ENCODE data around the gene QSOX1.

The QSOX1 gene, protein sequence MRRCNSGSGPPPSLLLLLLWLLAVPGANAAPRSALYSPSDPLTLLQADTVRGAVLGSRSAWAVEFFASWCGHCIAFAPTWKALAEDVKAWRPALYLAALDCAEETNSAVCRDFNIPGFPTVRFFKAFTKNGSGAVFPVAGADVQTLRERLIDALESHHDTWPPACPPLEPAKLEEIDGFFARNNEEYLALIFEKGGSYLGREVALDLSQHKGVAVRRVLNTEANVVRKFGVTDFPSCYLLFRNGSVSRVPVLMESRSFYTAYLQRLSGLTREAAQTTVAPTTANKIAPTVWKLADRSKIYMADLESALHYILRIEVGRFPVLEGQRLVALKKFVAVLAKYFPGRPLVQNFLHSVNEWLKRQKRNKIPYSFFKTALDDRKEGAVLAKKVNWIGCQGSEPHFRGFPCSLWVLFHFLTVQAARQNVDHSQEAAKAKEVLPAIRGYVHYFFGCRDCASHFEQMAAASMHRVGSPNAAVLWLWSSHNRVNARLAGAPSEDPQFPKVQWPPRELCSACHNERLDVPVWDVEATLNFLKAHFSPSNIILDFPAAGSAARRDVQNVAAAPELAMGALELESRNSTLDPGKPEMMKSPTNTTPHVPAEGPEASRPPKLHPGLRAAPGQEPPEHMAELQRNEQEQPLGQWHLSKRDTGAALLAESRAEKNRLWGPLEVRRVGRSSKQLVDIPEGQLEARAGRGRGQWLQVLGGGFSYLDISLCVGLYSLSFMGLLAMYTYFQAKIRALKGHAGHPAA

DNA sequence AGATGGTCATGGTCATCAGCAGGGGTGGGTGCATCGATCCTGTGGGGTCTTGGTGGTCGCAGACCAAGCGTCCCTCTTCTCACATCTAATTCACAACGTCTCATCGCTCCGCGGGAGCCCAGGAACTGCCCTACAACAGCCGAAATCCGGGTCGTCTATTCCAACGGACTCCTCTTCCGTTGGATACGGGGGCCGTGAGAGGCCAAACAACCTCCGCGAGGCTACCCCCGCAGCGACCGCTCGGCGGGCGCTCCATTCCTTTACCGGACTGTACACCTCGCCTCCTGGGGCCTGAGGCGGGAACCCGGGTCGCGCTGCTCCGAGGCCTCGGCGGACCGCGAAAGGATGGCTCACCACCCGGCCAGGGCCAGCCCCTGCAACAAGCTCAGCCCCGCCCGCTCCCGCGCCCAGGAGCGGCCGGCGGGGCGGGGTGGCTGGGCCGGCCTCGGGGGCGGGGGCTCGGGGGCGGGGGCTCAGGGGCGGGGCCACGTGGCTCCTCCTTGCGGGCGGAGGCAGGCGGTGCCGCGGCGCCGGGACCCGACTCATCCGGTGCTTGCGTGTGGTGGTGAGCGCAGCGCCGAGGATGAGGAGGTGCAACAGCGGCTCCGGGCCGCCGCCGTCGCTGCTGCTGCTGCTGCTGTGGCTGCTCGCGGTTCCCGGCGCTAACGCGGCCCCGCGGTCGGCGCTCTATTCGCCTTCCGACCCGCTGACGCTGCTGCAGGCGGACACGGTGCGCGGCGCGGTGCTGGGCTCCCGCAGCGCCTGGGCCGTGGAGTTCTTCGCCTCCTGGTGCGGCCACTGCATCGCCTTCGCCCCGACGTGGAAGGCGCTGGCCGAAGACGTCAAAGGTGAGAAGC, at the start of gene QSOX1:
QSOX1 (plus strand) TSS at position 545 of the 857 bp plus-strand sequence; CDS start at position 584, 39 bp downstream.
- H3K4me3 ChIP-seq (ENCODE audit: low read depth, low read length) = peak within 1 kb of the TSS; percentile 67

DNA sequence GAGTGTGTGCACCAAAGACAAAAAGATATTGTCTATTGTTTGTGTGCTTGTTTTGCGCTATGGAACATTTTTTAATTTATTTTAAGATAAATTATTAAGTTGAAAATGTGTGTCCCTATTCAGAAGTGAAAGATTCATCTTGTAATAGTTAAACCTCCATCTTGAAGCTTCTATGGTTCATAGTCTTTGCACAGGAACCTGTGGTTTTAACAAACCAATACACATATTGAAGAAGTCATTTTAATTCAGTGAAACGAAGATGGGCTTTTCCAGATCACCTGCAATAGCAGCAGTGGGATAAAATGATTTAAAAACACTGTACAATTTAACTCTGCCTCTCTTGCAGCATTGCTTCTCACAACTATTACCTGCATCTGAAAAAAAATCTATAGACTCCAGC, 42.6 kb upstream of the QSOX1 start:
- H3K4me3 ChIP-seq (ENCODE audit: low read depth, low read length) = no peak overlapping the region
- DNase-seq (ENCODE audit: low read depth) = no peak
- TF ChIP-seq, protein P1, sequence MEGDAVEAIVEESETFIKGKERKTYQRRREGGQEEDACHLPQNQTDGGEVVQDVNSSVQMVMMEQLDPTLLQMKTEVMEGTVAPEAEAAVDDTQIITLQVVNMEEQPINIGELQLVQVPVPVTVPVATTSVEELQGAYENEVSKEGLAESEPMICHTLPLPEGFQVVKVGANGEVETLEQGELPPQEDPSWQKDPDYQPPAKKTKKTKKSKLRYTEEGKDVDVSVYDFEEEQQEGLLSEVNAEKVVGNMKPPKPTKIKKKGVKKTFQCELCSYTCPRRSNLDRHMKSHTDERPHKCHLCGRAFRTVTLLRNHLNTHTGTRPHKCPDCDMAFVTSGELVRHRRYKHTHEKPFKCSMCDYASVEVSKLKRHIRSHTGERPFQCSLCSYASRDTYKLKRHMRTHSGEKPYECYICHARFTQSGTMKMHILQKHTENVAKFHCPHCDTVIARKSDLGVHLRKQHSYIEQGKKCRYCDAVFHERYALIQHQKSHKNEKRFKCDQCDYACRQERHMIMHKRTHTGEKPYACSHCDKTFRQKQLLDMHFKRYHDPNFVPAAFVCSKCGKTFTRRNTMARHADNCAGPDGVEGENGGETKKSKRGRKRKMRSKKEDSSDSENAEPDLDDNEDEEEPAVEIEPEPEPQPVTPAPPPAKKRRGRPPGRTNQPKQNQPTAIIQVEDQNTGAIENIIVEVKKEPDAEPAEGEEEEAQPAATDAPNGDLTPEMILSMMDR (IDR thresholded peaks at IDR 0.05; ENCODE audit: control insufficient read depth, extremely low read depth, insufficient read depth) = no peak

More for the DNA sequence above, at the start of gene QSOX1:
- DNase-seq (ENCODE audit: low read depth) = peak; percentile 39
- TF ChIP-seq, protein P1 (IDR thresholded peaks at IDR 0.05; ENCODE audit: control insufficient read depth, extremely low read depth, insufficient read depth) = no peak; the same call in 1 of the 2 replicates

DNA sequence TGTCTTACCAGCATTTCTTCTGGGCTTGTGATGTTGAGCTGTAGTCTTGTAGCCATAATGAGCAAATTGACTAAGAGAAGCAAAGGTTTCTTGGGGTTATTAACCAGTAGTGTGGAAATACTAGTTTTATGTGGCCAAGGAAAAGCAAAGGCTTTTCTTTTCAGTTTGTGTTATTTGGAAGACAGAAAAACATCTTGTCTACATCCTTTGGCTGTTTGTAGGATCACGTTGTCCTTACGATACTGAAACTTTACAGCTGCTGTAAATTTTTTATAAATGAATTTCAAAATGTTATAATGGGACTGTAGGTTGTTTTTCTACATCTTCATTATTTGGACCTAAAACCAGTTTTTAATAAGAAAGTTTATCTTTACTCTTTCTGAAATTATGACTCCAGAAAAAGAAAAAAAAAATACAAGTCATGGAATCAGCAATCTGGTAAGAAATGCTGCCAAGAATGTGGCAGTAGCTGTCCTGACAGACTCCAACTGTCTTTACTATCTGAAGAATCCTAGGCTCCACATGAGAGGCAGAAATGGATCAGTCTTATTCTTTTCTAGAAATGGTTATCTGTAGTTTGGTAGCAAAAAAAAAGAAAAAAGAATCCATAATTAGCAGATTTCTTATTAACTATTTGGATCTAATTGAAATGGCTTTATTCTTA, 41.6 kb upstream of the QSOX1 start:
- TF ChIP-seq, protein P1 (IDR thresholded peaks at IDR 0.05; ENCODE audit: control insufficient read depth, extremely low read depth, insufficient read depth) = no peak
- no peak overlapping the region for H3K4me3 ChIP-seq (ENCODE audit: low read depth, low read length)
- DNase-seq (ENCODE audit: low read depth) = no peak

DNA sequence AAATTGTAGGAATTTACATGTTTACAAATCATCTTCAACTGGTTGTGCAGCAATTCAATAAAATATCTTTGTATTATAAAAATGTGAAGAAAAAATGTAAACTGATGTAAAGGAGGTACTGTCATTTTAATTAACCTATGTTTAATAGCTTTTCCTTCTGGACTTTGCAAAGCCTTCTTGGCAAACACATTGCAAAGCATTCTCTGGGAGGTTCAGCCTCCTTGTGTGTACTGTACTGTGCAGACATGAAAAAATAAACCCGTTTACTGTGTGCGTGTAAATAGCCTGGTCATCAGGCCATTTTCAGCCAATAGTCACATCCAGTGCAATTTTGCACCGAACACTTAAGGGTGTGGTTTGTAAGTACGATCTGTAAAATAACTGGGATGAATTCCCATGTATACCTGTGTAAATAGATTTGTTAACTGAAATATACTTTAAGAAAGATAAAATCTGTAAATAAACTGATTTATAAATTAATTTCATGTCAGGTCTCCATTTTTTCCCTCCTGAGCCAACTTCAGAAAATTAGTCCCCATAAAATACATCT, 40.2 kb upstream of the QSOX1 start:
- peak; percentile 100 for DNase-seq (ENCODE audit: low read depth)
- TF ChIP-seq, protein P1 (IDR thresholded peaks at IDR 0.05; ENCODE audit: control insufficient read depth, extremely low read depth, insufficient read depth) = no peak
- H3K4me3 ChIP-seq (ENCODE audit: low read depth, low read length) = no peak overlapping the region

DNA sequence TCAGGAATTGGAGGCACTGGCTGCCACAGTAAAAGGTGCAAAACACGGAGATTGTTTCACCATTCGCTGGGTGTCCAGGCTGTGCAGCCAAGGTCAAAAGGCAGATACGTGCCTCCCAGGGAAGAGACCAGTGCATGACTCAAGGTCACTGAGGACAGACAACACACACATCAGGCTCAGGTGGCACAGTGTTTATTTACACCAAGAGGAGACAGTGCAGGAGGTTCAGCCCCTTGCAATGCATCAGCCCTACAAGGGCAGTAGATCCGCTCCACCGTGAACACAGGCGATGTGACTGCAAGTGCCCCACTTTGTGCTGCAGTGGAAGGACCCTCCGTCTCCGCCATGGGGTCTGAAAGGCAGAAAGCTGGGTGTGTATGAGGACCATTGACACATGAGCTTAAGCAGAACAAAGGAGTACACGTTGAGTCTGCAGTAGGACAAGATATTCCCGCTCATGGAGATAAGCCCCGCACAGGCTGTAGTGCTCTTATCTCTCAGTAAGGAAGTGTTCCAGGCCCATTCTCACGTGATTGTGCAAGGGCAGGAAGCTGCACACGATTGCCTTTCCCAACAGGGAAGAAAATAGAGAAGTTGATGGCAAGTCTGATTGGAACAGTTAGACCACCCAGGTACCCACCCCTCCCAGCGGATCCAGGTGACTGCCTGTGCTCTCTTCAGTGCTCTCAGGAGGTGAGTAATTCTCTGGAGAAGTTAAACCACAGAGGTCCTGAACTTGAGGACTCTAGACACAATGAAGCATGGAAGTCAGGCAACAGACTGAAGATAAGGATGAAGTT, 37.5 kb upstream of the QSOX1 start:
- DNase-seq (ENCODE audit: low read depth) = no peak
- no peak overlapping the region for H3K4me3 ChIP-seq (ENCODE audit: low read depth, low read length)
- TF ChIP-seq, protein P1 (IDR thresholded peaks at IDR 0.05; ENCODE audit: control insufficient read depth, extremely low read depth, insufficient read depth) = no peak
